ENCODE data around the gene LCE1E.

DNA sequence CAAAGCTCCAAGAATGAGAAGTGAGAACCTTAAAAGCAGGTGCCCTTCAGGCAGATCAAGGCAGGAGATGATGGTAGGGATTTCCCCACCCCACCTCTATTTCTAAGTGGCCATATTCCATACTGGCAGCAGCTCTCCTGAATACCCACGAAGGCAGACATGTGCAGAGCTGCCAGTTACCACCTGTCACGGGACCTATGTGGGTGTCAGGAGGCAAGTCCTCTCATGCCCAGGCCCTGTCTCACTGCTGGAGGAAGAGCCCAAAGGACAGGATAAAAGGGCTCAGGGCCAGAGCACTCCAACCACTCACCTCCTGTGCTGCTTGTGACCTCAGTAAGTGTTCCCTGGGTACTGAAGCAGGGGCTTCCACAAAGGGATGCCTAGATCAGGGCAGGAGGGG, 25.0 kb downstream of the LCE1E start:
- TF ChIP-seq, protein P1, sequence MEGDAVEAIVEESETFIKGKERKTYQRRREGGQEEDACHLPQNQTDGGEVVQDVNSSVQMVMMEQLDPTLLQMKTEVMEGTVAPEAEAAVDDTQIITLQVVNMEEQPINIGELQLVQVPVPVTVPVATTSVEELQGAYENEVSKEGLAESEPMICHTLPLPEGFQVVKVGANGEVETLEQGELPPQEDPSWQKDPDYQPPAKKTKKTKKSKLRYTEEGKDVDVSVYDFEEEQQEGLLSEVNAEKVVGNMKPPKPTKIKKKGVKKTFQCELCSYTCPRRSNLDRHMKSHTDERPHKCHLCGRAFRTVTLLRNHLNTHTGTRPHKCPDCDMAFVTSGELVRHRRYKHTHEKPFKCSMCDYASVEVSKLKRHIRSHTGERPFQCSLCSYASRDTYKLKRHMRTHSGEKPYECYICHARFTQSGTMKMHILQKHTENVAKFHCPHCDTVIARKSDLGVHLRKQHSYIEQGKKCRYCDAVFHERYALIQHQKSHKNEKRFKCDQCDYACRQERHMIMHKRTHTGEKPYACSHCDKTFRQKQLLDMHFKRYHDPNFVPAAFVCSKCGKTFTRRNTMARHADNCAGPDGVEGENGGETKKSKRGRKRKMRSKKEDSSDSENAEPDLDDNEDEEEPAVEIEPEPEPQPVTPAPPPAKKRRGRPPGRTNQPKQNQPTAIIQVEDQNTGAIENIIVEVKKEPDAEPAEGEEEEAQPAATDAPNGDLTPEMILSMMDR (IDR thresholded peaks at IDR 0.05): no peak
- no peak for TF ChIP-seq POLR2A (IDR thresholded peaks at IDR 0.05)

Data from uterus (tissue), 2 donors.